Osteoblast (primary cell): ENCODE results near the gene AK3. TPM values are rescaled to one million over a fixed set of nuclear protein-coding genes. Genes with fewer than 3 reads are reported as not detected.
"Not testable (repeated sequence)": the region's sequence is repeated elsewhere in the genome, so short reads cannot be mapped to it uniquely, and the experiment has no call there.

Experiments used
- DNase-seq: peaks from one replicate; pipeline ENCODE4 v3.0.0; 2011; ENCODE audit warnings: low spot score, mixed read lengths; ENCODE audit not compliant: insufficient read length; ENCODE audit errors: missing footprints
- H2AFZ ChIP-seq: 2 replicates; pipeline ENCODE4 v1.6.0; 2011; ENCODE audit warnings: mild to moderate bottlenecking, low read length
- H3K27ac ChIP-seq: 2 replicates; pipeline ENCODE4 v1.5.1; 2011; ENCODE audit warnings: mild to moderate bottlenecking, low read depth, low read length, moderate library complexity
- H3K27me3 ChIP-seq: 2 replicates; pipeline ENCODE4 v1.6.0; 2012; ENCODE audit warnings: mild to moderate bottlenecking, control low read depth, inconsistent platforms, low read length, moderate library complexity; ENCODE audit not compliant: insufficient read depth
- H3K36me3 ChIP-seq: 2 replicates; pipeline ENCODE4 v1.5.1; 2011; ENCODE audit warnings: mild to moderate bottlenecking, low read length, control low read depth, moderate library complexity; ENCODE audit not compliant: insufficient read depth
- H3K4me1 ChIP-seq: 2 replicates; pipeline ENCODE4 v1.5.1; 2011; ENCODE audit warnings: mild to moderate bottlenecking, low read length, control low read depth, moderate library complexity; ENCODE audit not compliant: insufficient read depth
- H3K4me2 ChIP-seq: 2 replicates; pipeline ENCODE4 v1.6.0; 2011; ENCODE audit warnings: mild to moderate bottlenecking, low read length; ENCODE audit not compliant: insufficient read depth
- H3K4me3 ChIP-seq: fragments of 200-600 bp; sonication (generic); 3 replicates; pipeline ENCODE4 v1.5.1; 2012; ENCODE audit warnings: mild to moderate bottlenecking, low read length, inconsistent platforms; ENCODE audit not compliant: insufficient read depth
- H3K79me2 ChIP-seq: 2 replicates; pipeline ENCODE4 v1.6.0; 2012; ENCODE audit warnings: mild to moderate bottlenecking, low read length, control low read depth, inconsistent platforms; ENCODE audit not compliant: insufficient read depth
- H3K9me3 ChIP-seq: 2 replicates; pipeline ENCODE4 v1.5.1; 2011; ENCODE audit warnings: low read depth, low read length, control low read depth
- H4K20me1 ChIP-seq: 2 replicates; pipeline ENCODE4 v1.6.0; 2012; ENCODE audit warnings: mild to moderate bottlenecking, low read length, control low read depth; ENCODE audit not compliant: insufficient read depth
- CTCF ChIP-seq: IDR thresholded peaks from 2 replicates; pipeline ENCODE4 v1.5.1; 2011; ENCODE audit warnings: mild to moderate bottlenecking, low read depth, low read length, moderate library complexity; ENCODE audit errors: extremely low read depth
- total RNA-seq: library from RNA; depleted of rRNA; stranded (reverse); fragments of >200 nt; gene quantifications from 2 replicates; pipeline ENCODE4 v1.2.3, GENCODE V29; 2012

The AK3 gene
- total RNA-seq, 1 donor, result 48.9 TPM

GRCh38 chr9:4662989-4663792, 77.8 kb downstream of the AK3 start:
- no peaks in the 10 kb centered on the region for H4K20me1 ChIP-seq
- H3K27me3 ChIP-seq, result no peaks in the 10 kb centered on the region
- H3K36me3 ChIP-seq, result no peaks in the 10 kb centered on the region
- H3K79me2 ChIP-seq, result peaks cover 6% of the 10 kb centered on the region
- H3K4me1 ChIP-seq, result peaks cover 42% of the 10 kb centered on the region
- peak overlapping the region; percentile 90 for H2AFZ ChIP-seq
- no peaks in the 10 kb centered on the region for H3K9me3 ChIP-seq
- peak overlapping the region; percentile 83 for H3K4me3 ChIP-seq
- peak; percentile 58 for DNase-seq
- H3K27ac ChIP-seq, result peak overlapping the region; percentile 0
- peak overlapping the region; percentile 97 for H3K4me2 ChIP-seq
- TF ChIP-seq CTCF, result no peak

GRCh38 chr9:4662108-4662988, 78.7 kb downstream of the AK3 start, which contains the start of gene PLPP6:
PLPP6 (plus strand) TSS chr9:4662294; CDS start chr9:4662376, 82 bp downstream.
- Histone ChIP-seq H4K20me1 (no peaks in the 10 kb centered on the region), H3K4me2 (peak within 1 kb of the TSS; percentile 97), H3K79me2 (peaks cover 6% of the 10 kb centered on the region), H3K27ac (peak within 1 kb of the TSS; percentile 19), H3K4me3 (peak within 1 kb of the TSS; percentile 83), H3K27me3 (no peaks in the 10 kb centered on the region), H3K36me3 (no peaks in the 10 kb centered on the region), H3K9me3 (no peaks in the 10 kb centered on the region), H2AFZ (peak within 1 kb of the TSS; percentile 90), H3K4me1 (peaks cover 42% of the 10 kb centered on the region)
- peak; percentile 38 for TF ChIP-seq CTCF
- peak; percentile 95 for DNase-seq

- H4K20me1 ChIP-seq, result no peaks in the 10 kb centered on the region
- H3K4me3 ChIP-seq, result peak overlapping the region; percentile 83
- H3K36me3 ChIP-seq, result no peaks in the 10 kb centered on the region
- peaks cover 38% of the 10 kb centered on the region for H3K4me1 ChIP-seq
- no peak for TF ChIP-seq CTCF
- DNase-seq, result peak; percentile 29
- H3K9me3 ChIP-seq, result no peaks in the 10 kb centered on the region
- peak overlapping the region; percentile 19 for H3K27ac ChIP-seq
- H3K27me3 ChIP-seq, result no peaks in the 10 kb centered on the region
- H2AFZ ChIP-seq, result peak overlapping the region; percentile 90
- peaks cover 6% of the 10 kb centered on the region for H3K79me2 ChIP-seq
- peak overlapping the region; percentile 97 for H3K4me2 ChIP-seq
Observed at GRCh38 chr9:4661611-4662010, 79.4 kb downstream of the AK3 start.

GRCh38 chr9:4661165-4661564, 79.8 kb downstream of the AK3 start:
- no peak overlapping the region for H3K4me3 ChIP-seq
- H3K4me1 ChIP-seq, result peaks cover 37% of the 10 kb centered on the region
- no peak overlapping the region for H2AFZ ChIP-seq
- peak overlapping the region; percentile 19 for H3K27ac ChIP-seq
- H3K27me3 ChIP-seq, result no peaks in the 10 kb centered on the region
- no peaks in the 10 kb centered on the region for H3K36me3 ChIP-seq
- DNase-seq, result peak; percentile 81
- peak overlapping the region; percentile 97 for H3K4me2 ChIP-seq
- H3K79me2 ChIP-seq, result peaks cover 6% of the 10 kb centered on the region
- no peaks in the 10 kb centered on the region for H3K9me3 ChIP-seq
- no peak for TF ChIP-seq CTCF
- no peaks in the 10 kb centered on the region for H4K20me1 ChIP-seq

GRCh38 chr9:4660665-4661064, 80.3 kb downstream of the AK3 start:
- not testable (repeated sequence) for H3K79me2 ChIP-seq, H3K9me3 ChIP-seq, H3K4me3 ChIP-seq, H3K27me3 ChIP-seq, H4K20me1 ChIP-seq, H3K4me2 ChIP-seq, H3K27ac ChIP-seq, DNase-seq, H2AFZ ChIP-seq, H3K36me3 ChIP-seq
- H3K4me1 ChIP-seq, result peaks cover 32% of the 10 kb centered on the region
